Lower lobe of right lung (tissue), 2 donors: ENCODE data around the gene KIAA1217. TPM values are rescaled to one million over a fixed set of nuclear protein-coding genes. Genes with fewer than 3 reads are reported as not detected.

Source experiments
- ATAC-seq, 2 donors: fragments of 200-7000 bp; cut with Tn5 transposase; one replicate each; pipeline ENCODE4 v1.9.1; 2020 to 2022; ENCODE audit warnings: mild to moderate bottlenecking in 2 of 2, moderate library complexity in 2 of 2
- DNase-seq: peaks from one replicate; pipeline ENCODE4 v3.0.0-alpha.2; 2020
- H3K27ac ChIP-seq: fragments of 200-600 bp; one replicate; pipeline ENCODE4 v1.8.0; 2022
- H3K27me3 ChIP-seq: fragments of 200-600 bp; one replicate; pipeline ENCODE4 v1.8.0; 2022; ENCODE audit warnings: low read depth
- H3K36me3 ChIP-seq: fragments of 200-600 bp; one replicate; pipeline ENCODE4 v1.8.0; 2022; ENCODE audit warnings: mild to moderate bottlenecking
- H3K4me1 ChIP-seq: fragments of 200-600 bp; one replicate; pipeline ENCODE4 v1.8.0; 2022
- H3K4me3 ChIP-seq: fragments of 200-600 bp; one replicate; pipeline ENCODE4 v1.8.0; 2022; ENCODE audit warnings: mild to moderate bottlenecking
- H3K9me3 ChIP-seq: fragments of 200-600 bp; one replicate; pipeline ENCODE4 v1.8.0; 2022
- intact Hi-C: fragments of 100-400 bp; cut with DNase I; formaldehyde crosslinking; loops from one replicate; pipeline ENCODE4 v1.11.0; 2022
- total RNA-seq: library from RNA; stranded (reverse); fragmentation: NEBNext Ultra II Directional; extraction: Animal tissue kit (Norgen Biotek cat#: 25700); gene quantifications from one replicate; pipeline ENCODE4 v1.2.1, GENCODE V29; 2021
- TF ChIP-seq, protein P1 (sequence below): fragments of 200-600 bp; IDR thresholded peaks from one replicate; pipeline ENCODE4 v1.8.0; 2022; ENCODE audit warnings: antibody characterized with exemption, mild to moderate bottlenecking
- donor health status: DM: no; HTN: yes; CAD: no; lungs with severe emphysema.

The KIAA1217 gene
- total RNA-seq, 1 donor from 2014 or later = 37.2 TPM

DNA sequence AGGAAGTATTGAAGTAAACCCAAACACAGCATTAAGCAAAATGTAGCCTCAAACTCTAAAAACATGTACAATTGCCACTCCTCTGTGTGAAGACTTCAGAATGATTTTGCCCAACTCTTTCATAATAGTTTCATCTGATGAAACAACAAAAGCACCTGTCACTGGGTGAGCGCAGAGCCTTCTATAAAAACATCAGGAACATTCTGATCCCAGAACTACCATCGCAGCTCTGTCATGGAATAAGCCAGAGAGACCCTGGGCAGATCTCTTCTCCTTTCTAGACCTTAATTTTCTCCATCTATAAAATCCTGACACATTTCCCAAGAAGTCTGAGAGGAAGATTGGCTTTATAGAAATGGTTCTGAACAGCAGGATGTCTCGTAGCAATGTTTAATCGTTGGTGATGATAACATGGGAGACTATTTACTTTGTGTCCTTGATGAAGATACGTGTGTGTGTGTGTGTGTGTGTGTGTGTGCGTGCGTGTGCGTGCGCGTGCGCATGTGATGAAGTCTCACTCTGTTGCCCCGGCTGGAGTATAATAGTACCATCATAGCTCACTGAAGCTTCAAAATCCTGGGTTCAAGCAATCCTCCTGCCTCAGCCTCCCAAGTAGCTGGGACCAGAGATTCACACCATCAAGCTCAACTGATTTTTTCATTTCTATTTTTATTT is 198.0 kb downstream of the KIAA1217 start:
- Histone ChIP-seq H3K36me3 (no peaks in the 10 kb centered on the region), H3K4me1 (no peaks in the 10 kb centered on the region), H3K27me3 (no peaks in the 10 kb centered on the region), H3K4me3 (no peak overlapping the region), H3K27ac (no peak overlapping the region), H3K9me3 (no peaks in the 10 kb centered on the region)
- intact Hi-C loops = no loop called here
- DNase-seq = no peak
- TF ChIP-seq, protein P1, sequence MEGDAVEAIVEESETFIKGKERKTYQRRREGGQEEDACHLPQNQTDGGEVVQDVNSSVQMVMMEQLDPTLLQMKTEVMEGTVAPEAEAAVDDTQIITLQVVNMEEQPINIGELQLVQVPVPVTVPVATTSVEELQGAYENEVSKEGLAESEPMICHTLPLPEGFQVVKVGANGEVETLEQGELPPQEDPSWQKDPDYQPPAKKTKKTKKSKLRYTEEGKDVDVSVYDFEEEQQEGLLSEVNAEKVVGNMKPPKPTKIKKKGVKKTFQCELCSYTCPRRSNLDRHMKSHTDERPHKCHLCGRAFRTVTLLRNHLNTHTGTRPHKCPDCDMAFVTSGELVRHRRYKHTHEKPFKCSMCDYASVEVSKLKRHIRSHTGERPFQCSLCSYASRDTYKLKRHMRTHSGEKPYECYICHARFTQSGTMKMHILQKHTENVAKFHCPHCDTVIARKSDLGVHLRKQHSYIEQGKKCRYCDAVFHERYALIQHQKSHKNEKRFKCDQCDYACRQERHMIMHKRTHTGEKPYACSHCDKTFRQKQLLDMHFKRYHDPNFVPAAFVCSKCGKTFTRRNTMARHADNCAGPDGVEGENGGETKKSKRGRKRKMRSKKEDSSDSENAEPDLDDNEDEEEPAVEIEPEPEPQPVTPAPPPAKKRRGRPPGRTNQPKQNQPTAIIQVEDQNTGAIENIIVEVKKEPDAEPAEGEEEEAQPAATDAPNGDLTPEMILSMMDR = no peak
- no peak for ATAC-seq

DNA sequence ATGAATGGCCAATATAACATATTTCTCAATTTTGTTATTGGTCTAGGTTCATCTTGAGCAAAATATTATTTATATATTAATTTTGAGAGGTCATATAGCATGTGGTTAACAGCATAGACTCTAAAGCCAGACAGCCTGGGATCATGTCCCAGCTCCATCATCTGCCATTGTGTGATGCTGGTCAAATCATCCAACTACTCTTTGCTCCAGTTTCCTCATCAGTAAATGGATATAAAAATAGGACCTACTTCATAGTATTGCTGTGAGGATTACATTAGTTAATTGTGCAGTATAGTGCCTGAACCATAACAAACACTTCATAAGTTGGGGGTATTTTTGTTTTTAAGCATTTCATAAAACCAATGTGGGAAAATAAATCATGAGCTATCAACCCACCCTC is 199.0 kb downstream of the KIAA1217 start:
- ATAC-seq (no peak), DNase-seq (no peak)
- Histone ChIP-seq H3K4me1 (no peaks in the 10 kb centered on the region), H3K36me3 (no peaks in the 10 kb centered on the region), H3K27me3 (no peaks in the 10 kb centered on the region), H3K9me3 (no peaks in the 10 kb centered on the region), H3K4me3 (no peak overlapping the region), H3K27ac (no peak overlapping the region)
- TF ChIP-seq, protein P1 = no peak
- intact Hi-C loops = no loop called here

DNA sequence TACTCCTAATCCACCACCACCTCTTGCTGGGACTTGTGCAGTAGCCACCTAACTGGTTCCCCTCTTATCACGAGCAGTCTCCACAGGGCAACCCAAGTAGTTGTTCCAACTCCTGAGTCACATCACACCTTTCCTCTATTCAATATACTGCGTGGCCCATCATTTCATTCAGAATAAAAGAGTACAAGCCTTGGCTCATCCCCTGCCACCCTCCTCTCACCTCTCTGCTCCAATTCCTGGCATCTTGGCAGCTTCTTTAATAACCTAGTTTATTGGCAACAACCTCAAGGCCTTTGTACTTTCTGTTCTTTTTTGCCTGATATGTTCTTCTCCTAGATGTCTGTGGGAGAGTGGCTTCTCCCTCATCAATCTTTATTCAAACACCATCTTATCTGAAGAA is 199.4 kb downstream of the KIAA1217 start:
- Histone ChIP-seq H3K36me3 (no peaks in the 10 kb centered on the region), H3K27ac (no peak overlapping the region), H3K4me1 (no peaks in the 10 kb centered on the region), H3K4me3 (no peak overlapping the region), H3K27me3 (no peaks in the 10 kb centered on the region), H3K9me3 (no peaks in the 10 kb centered on the region)
- ATAC-seq (no peak), DNase-seq (no peak)
- TF ChIP-seq, protein P1 = no peak
- intact Hi-C loops = no loop called here

DNA sequence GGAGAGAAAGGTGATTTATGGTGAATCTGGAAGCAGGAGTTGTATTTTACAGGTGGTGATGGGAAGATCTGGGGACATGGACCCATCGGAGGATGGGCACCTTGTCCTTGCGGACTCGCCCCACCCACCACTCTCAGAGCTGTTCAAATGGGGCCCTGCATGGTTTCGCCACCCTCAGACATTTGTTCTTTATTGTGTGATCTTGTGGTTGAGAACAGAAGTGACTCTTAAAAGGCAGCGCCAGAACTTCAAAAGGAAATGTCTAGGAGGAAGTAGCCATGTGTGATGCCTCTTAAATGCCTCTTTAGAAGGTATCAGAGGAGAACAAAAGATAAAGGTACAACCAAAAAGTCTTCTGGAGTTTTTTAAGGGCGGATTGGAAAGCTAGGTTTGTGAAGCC is 205.7 kb downstream of the KIAA1217 start:
- Histone ChIP-seq H3K36me3 (no peaks in the 10 kb centered on the region), H3K4me3 (no peak overlapping the region), H3K27me3 (no peaks in the 10 kb centered on the region), H3K9me3 (no peaks in the 10 kb centered on the region), H3K27ac (peak overlapping the region; percentile 14), H3K4me1 (peaks cover 15% of the 10 kb centered on the region)
- DNase-seq (no peak), ATAC-seq (peak; percentile 39 to 67)
- intact Hi-C loops = no loop called here
- TF ChIP-seq, protein P1 = no peak

DNA sequence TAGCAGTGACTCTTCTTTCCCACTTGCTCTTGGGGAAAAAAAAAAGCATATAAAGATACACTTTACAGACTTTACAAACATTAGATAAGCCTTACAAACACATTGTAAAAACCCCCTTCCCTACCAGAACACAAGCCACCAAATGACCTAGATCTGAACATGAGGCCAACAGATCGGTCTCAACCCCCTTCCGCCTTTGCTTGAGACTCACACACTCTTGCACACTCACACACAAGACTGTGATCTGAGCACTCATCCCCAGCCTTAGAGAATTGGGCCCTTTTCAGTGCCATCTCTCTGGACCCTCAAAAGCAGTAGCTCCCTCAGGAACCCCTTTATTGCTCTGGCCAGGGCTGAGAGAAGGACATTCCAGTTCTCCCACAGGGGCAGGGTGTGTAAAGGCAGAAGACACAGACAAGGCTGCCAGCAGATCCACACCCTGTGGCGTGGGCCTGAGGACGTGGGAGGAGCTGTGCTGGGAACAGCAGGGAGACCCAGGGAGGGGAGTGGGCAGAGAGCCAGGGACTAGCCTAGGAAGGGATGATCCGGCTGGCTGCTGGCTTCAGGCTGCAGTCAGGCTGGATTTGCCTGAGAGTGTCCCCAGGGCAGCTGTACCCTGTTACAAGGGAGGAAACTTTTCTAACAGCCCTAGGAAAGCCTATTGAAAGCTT is 206.7 kb downstream of the KIAA1217 start:
- peaks cover 15% of the 10 kb centered on the region for H3K4me1 ChIP-seq
- H3K9me3 ChIP-seq = no peaks in the 10 kb centered on the region
- H3K36me3 ChIP-seq = no peaks in the 10 kb centered on the region
- H3K4me3 ChIP-seq = no peak overlapping the region
- H3K27me3 ChIP-seq = no peaks in the 10 kb centered on the region
- ATAC-seq (peak; percentile 86 to 88), DNase-seq (peak; percentile 76)
- TF ChIP-seq, protein P1 = no peak
- intact Hi-C loops = no loop called here
- peak overlapping the region; percentile 60 for H3K27ac ChIP-seq
